Measurements from ENCODE around the gene SLC7A14.

- TF ChIP-seq CTCF (IDR thresholded peaks at IDR 0.05; ENCODE audit: insufficient read depth, low read length, poor library complexity, severe bottlenecking) (no peak), EZH2phosphoT487 (conservative IDR thresholded peaks at IDR 0.05; ENCODE audit: low read length) (no peak)
These were observed 98.8 kb downstream of the SLC7A14 start for GRCh38 chr3:170487031-170487430.
